HG03432 (cell line): ENCODE measurements around the gene CISTR.
"Not testable (repeated sequence)": the region's sequence is repeated elsewhere in the genome, so short reads cannot be mapped to it uniquely, and the experiment has no call there.

Experiments used
- ATAC-seq: cut with Tn5 transposase; IDR thresholded peaks from one replicate; pipeline ENCODE4 v1.9.1; 2021; ENCODE audit warnings: mild to moderate bottlenecking, moderate library complexity; ENCODE audit not compliant: unreplicated experiment

CISTR gene

GRCh38 chr12:53725824-53726223 lies 26.0 kb downstream of the CISTR start:
- ATAC-seq, result no peak

- ATAC-seq, result no peak
These were observed 29.2 kb downstream of the CISTR start for GRCh38 chr12:53722450-53723041.

- ATAC-seq, result no peak
These were observed 30.8 kb downstream of the CISTR start for GRCh38 chr12:53720946-53721345.

GRCh38 chr12:53719649-53720048 lies 32.1 kb downstream of the CISTR start:
- ATAC-seq, result no peak

- ATAC-seq, result not testable (repeated sequence)
These were observed 33.2 kb downstream of the CISTR start for GRCh38 chr12:53718567-53718966.

GRCh38 chr12:53717319-53717718 lies 34.5 kb downstream of the CISTR start:
- ATAC-seq, result no peak

- no peak for ATAC-seq
These were observed 37.8 kb downstream of the CISTR start for GRCh38 chr12:53714004-53714403.

GRCh38 chr12:53713516-53713915 lies 38.3 kb downstream of the CISTR start:
- no peak for ATAC-seq

- ATAC-seq, result no peak
These were observed 39.6 kb downstream of the CISTR start for GRCh38 chr12:53712059-53712643.

- no peak for ATAC-seq
These were observed 41.7 kb downstream of the CISTR start for GRCh38 chr12:53710091-53710490.

- no peak for ATAC-seq
These were observed 42.1 kb downstream of the CISTR start for GRCh38 chr12:53709671-53710070.

GRCh38 chr12:53706080-53706479 lies 45.7 kb downstream of the CISTR start:
- no peak for ATAC-seq

- no peak for ATAC-seq
These were observed 48.0 kb downstream of the CISTR start for GRCh38 chr12:53703756-53704155.

GRCh38 chr12:53701518-53702264 lies 50.1 kb downstream of the CISTR start:
- no peak for ATAC-seq

- ATAC-seq, result no peak
These were observed 51.2 kb downstream of the CISTR start for GRCh38 chr12:53700567-53700966.

- ATAC-seq, result no peak
These were observed 52.1 kb downstream of the CISTR start for GRCh38 chr12:53699678-53700025.

GRCh38 chr12:53698948-53699677 lies 52.7 kb downstream of the CISTR start:
- ATAC-seq, result no peak

- no peak for ATAC-seq
These were observed 55.0 kb downstream of the CISTR start for GRCh38 chr12:53696655-53697331.
